COR-L47 (cell line): ENCODE measurements around the gene SLC26A1.

ENCODE experiments used
- DNase-seq: peaks from one replicate; lab custom pipeline; 2025; lab: John Stamatoyannopoulos, UW

SLC26A1 gene

DNA sequence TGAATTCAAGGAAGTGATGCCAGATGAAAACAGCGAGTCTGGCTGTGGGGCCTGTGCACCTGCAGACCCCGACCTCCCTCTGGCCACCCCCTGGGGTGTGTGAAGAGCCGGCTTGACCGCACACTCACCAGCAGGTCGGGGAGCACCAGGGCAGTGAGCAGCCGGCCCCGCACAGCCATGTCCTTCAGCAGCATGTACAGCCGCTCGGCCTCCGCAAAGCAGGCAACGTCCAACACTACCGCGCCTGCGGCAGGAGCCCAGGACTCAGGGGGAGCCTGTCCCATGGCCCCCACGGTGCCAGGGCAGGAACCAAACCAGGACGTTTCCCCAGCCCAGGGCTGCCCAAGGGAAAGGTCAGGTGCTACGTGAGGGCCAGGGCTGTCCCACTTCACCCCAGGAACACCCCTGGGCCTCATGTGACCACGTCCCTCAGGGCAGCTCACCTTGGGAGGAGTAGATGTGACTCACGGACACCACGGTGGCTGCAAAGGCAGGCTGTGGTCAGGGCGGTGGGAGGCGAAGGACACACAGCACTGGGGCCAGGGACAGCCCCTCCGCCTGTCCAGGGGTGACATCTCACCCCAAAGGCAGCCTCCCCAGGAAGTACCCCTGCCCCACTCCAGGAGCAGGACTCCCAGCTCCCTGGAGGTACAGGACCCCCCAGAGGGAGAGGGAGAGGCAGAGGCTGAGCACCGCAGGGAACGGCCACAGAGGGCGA, 28.0 kb downstream of the SLC26A1 start:
- no peak for DNase-seq

DNA sequence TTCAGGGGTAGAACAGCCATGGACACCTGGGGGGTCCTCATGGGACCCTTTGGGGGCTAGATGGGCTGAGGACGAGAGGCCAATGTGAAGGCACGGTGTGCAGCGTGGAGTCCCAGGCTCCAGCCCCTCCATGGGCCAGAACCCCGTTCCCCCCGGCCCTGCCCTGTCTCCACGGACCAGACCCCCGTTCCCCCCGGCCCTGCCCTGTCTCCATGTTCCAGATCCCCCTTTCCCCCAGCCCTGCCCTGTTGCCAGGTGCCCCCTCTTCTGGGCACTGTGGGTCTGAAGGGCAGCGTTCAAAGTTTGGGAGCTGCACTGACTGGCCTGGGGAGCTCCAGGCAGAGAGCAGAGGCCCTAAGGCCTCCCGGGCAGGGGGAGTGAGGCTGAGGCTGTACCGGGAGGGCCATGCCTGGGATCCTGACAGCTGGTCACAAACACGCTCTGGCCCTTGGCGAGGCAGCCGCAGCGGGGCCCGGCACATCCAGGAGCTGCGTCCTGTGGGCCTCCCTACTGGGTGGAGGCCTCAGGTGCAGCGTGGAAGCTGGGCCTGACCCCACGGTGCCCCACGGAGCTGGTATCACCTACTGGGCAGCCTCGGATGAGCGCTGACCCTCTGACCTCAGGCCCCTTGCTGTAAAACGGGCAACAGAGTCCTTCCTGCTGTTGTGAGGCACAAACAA, 28.7 kb downstream of the SLC26A1 start:
- DNase-seq, result no peak

GRCh38 chr4:963276-964225, 29.7 kb downstream of the SLC26A1 start:
- DNase-seq, result peak; percentile 7

DNA sequence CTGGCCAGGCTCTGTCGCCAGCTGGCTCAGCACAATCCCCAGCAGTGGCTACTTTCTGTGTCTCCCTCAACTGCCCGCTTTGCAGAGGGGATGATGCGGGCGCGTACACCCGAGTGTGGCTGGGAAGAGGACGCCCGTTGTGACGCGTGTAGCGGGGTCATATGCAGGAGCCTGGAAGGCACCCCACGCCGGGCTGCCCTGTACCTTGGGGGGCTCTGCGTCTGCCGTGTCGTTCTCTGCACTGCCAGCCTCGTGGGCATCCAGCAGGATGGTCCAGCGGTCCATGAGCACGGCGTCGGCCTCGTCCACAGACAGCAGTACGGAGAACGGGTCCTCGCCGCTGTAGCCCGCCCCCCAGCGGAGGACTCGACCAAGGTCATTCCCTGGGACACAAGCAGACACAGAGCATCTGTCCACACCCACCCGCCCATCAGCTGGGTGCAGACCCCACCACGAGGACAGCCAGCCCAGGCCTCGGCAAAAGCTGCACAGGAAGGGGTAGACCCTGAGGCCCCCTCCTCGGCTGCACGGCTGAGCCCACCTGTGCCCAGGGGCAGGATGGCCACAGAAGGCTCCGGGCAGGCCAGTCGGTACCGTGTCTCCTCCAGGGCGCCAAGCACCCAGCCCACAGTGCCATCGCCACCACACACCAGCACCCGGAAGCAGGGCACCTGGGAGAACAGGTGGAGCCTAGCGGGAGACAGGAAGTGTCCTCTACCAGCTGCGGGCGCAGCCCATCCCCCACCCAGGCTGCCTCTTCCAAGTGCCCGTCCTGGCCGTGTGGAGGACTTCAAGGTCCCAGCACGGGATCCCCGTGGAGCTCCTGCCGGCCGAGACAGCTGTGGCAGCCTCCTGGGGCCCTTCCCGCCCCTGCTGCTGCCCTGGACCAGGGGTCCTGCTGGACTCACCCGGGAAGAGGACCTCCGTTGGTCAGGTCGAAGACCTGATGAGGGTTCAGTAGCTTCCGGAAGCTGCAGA, 30.7 kb downstream of the SLC26A1 start:
- peak; percentile 90 for DNase-seq

GRCh38 chr4:961351-962230, 31.6 kb downstream of the SLC26A1 start:
- DNase-seq, result peak; percentile 64

GRCh38 chr4:960636-961350, 32.4 kb downstream of the SLC26A1 start:
- DNase-seq, result no peak

DNA sequence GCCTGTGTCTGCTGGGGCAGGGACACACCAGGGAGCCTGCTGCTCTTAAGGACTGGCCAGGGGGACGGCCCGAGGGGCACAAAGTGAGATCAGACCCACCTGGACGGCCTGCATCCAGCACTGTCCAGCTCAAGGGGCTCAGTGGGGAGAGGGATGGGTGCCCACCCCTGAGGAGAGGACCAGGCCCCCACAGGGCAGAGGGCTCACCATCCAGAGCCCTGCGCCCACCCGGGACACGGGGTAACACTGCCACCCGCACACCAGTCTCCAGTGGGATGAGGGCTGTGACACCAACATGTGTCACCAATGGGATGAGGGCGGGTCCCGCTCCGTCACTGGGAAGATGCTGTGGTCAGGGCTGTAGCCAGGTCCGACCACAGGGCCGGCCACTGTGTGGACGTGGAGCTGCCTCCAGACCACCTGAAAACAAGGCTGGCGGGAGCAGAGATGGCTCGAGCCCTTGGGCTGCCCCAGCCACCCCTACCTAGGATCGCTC, 33.0 kb downstream of the SLC26A1 start:
- DNase-seq, result no peak

DNA sequence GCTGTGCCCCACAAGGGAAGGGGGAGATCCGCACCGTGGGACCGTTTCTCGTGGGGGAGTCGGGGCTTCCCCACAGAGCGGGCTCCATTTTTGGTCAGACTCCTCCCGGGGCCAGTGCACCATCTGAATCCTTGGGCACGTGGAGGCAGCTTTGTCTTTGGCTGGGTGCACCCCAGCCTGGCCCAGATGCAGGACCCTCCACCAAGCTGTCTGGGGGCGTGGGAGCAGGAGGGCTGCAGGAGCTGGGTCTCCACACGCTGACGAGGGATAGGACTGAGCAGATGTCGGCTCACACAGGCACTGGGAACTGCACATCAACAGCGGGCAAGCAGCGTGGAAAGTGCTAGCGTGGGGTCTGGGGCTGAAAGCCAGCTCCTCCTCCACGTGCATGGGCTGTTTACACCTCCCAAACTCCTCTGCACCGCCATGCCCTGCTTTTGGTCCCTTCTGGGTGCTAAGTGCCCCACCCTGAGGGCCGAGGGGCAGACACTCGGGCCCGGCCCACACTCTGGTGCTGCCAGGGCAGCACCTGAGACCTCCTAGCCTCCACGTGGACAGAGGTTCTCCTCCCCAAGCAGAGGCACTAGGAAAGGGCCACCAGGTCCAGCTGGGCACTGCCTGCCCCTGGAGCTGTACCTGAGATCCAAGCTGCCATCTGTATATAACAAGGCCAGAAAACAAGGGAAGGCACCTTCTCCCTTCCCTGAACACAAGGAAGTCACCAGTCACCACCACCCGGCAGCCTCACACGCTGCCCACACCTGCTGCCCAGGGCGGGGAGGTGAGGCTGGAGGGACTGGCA, 33.7 kb downstream of the SLC26A1 start:
- no peak for DNase-seq

DNA sequence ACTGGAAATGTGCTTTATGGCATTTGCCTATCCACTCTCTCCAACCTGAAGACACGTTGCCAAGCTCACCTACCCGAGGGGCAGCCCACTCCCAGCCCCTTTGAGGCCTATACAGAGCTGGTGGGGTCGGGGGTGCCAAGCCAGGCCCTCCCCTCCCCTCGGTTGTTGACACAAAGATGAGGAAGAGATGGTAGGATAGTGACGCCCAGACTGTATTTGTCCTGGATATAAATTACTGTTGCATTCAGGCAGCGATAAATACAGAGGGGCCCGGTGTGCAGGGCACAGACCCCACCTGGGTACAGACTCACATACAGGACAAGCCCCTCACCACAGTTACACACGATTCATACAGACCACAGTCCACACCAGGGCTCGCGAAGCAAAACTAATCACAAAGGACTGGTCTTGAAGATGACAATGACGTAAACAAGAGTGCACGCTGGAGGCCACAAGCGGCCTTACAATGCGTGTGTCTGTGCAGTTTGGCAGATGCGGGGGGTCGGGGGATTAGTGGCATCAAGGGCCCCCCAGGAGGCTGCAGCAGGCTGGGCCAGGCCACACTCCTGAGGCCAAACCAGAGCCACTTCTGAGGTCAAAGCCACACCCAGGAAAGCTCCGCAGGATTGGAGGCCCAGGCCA, 34.4 kb downstream of the SLC26A1 start:
- DNase-seq, result no peak

- no peak for DNase-seq
These were observed 34.9 kb downstream of the SLC26A1 start for GRCh38 chr4:958314-958665.

DNA sequence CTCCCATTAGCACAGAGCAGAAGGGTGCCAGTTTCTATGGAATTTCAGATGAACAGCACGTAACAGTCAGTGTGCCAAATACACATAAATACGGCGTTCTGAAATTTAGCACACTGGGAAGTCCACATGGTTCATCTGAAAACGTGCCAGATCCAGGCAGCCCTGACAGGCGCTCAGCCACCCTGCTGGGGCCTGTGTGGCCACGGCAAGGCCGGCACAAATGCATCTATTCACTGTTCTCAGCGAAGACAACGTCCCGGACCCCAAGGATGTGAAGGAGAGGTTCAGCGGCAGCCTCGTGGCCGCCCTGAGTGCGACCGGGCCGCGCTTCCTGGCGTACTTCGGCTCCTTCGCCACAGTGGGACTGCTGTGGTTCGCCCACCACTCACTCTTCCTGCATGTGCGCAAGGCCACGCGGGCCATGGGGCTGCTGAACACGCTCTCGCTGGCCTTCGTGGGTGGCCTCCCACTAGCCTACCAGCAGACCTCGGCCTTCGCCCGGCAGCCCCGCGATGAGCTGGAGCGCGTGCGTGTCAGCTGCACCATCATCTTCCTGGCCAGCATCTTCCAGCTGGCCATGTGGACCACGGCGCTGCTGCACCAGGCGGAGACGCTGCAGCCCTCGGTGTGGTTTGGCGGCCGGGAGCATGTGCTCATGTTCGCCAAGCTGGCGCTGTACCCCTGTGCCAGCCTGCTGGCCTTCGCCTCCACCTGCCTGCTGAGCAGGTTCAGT, 35.5 kb downstream of the SLC26A1 start:
- DNase-seq, result no peak

DNA sequence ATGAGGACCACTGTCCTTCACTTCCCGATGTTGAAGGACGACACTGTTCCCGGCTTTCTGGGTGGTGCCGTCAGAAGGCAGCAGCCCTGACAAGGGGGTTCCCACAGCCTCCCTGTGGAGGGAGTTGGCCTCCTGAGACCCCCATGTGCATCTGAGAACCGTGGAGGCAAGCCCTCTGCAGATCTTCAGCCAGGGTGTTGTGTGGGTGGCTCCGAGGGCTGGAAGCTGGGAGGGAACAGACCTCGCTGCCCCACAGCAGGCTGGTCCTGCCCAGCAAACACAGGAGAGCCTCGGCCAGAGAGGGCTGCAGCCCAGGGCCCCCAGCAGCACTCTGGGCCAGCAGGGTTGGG, 36.0 kb downstream of the SLC26A1 start:
- DNase-seq, result no peak

- DNase-seq, result no peak
These were observed 36.5 kb downstream of the SLC26A1 start for GRCh38 chr4:956531-957230.

DNA sequence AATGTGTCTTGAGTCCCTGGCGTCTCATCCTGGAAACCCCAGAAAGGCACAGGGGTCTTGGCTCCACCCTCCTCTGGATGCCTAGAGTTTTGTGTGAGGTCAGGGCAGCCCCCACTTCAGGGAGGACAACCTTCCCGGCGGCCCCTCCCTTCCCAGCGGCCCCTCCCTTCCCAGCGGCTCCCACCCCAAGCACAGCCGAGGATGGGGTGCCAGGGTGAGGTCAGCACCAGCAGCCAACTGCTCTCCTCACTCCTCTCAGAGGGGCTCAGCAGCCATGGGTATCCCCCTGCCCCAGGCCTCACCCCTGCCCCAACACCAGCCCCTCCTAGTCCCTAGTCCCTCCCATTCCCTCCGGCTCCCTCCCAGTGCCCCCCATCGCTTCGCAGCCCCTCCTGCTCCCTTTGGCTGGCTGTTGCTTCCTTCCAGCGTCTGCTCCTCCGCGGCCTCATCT, 37.2 kb downstream of the SLC26A1 start:
- DNase-seq, result no peak

GRCh38 chr4:955161-955921, 37.9 kb downstream of the SLC26A1 start:
- no peak for DNase-seq
